Smooth muscle cell (in vitro differentiated cells): ENCODE data around the gene TIGIT. TPM values are rescaled to one million over a fixed set of nuclear protein-coding genes. Genes with fewer than 3 reads are reported as not detected.

Source experiments
- DNase-seq: peaks from one replicate; lab custom pipeline; 2025; ENCODE audit not compliant: unreplicated experiment; lab: John Stamatoyannopoulos, UW
- H2AFZ ChIP-seq: fragments of 200-600 bp; sonication (generic); 2 replicates; pipeline ENCODE4 v1.6.0; 2016; ENCODE audit warnings: antibody characterized with exemption, low read depth, mild to moderate bottlenecking
- H3F3A ChIP-seq: fragments of 200-600 bp; sonication (generic); 2 replicates; pipeline ENCODE4 v1.6.0; 2017; ENCODE audit warnings: antibody characterized with exemption, low read depth
- H3K27ac ChIP-seq: fragments of 200-600 bp; sonication (generic); 2 replicates; pipeline ENCODE4 v1.5.1; 2016; ENCODE audit warnings: low read depth, mild to moderate bottlenecking
- H3K27me3 ChIP-seq: fragments of 200-600 bp; sonication (generic); 2 replicates; pipeline ENCODE4 v1.6.1; 2016; ENCODE audit warnings: low read depth, mild to moderate bottlenecking
- H3K36me3 ChIP-seq: fragments of 200-600 bp; sonication (generic); 2 replicates; pipeline ENCODE4 v1.5.1; 2016; ENCODE audit warnings: low read depth
- H3K4me1 ChIP-seq: fragments of 200-600 bp; sonication (generic); 2 replicates; pipeline ENCODE4 v1.5.1; 2016; ENCODE audit warnings: low read depth
- H3K4me2 ChIP-seq: fragments of 200-600 bp; sonication (generic); 2 replicates; pipeline ENCODE4 v1.6.0; 2016; ENCODE audit warnings: mild to moderate bottlenecking
- H3K4me3 ChIP-seq: fragments of 200-600 bp; sonication (generic); 2 replicates; pipeline ENCODE4 v1.5.1; 2016; ENCODE audit warnings: mild to moderate bottlenecking
- H3K79me2 ChIP-seq: fragments of 200-600 bp; sonication (generic); 2 replicates; pipeline ENCODE4 v1.6.0; 2016; ENCODE audit warnings: low read depth, mild to moderate bottlenecking
- H3K9ac ChIP-seq: fragments of 200-600 bp; sonication (generic); 2 replicates; pipeline ENCODE4 v1.6.0; 2016; ENCODE audit warnings: low read depth
- H3K9me3 ChIP-seq: fragments of 200-600 bp; sonication (generic); replicated peaks from 2 replicates; pipeline ENCODE4 v1.5.1; 2016; ENCODE audit warnings: low read depth
- H4K20me1 ChIP-seq: fragments of 200-600 bp; sonication (generic); 2 replicates; pipeline ENCODE4 v1.6.0; 2016; ENCODE audit warnings: low read depth
- WGBS: methylation state at CpG from one replicate; pipeline ENCODE4 v1.1.7; 2016; ENCODE audit warnings: low lambda C conversion rate; 5-methylcytosine and 5-hydroxymethylcytosine counted together
- polyA plus RNA-seq: library from polyadenylated mRNA; unstranded; fragments of >200 nt; fragmentation: Nextera tagmentation; extraction: Ambion mirVana; gene quantifications from 2 replicates; pipeline ENCODE4 v1.2.1, GENCODE V29; 2016
- total RNA-seq: library from RNA; depleted of rRNA; stranded (reverse); fragments of >200 nt; gene quantifications from 2 replicates; pipeline ENCODE4 v1.2.3, GENCODE V29; 2014
- TF ChIP-seq, protein P1 (sequence below): fragments of 200-600 bp; sonication (generic); IDR thresholded peaks from 2 replicates; pipeline ENCODE4 v1.5.1; 2017; ENCODE audit warnings: borderline replicate concordance, mild to moderate bottlenecking, antibody characterized with exemption; ENCODE audit not compliant: insufficient read depth, poor library complexity, severe bottlenecking

Gene TIGIT
- total and polyA plus RNA-seq, 2 experiments from 2014 or later, result not detected

GRCh38 chr3:114331007-114331406 is 37.2 kb downstream of the TIGIT start:
- no peak for DNase-seq
- H3K9ac ChIP-seq, result no peak overlapping the region
- H3K79me2 ChIP-seq, result no peaks in the 10 kb centered on the region
- 92% methylated on average over 2 of the region's 2 CpGs for WGBS
- no peaks in the 10 kb centered on the region for H3K36me3 ChIP-seq
- H3K27me3 ChIP-seq, result no peaks in the 10 kb centered on the region
- no peaks in the 10 kb centered on the region for H4K20me1 ChIP-seq
- TF ChIP-seq, protein P1, sequence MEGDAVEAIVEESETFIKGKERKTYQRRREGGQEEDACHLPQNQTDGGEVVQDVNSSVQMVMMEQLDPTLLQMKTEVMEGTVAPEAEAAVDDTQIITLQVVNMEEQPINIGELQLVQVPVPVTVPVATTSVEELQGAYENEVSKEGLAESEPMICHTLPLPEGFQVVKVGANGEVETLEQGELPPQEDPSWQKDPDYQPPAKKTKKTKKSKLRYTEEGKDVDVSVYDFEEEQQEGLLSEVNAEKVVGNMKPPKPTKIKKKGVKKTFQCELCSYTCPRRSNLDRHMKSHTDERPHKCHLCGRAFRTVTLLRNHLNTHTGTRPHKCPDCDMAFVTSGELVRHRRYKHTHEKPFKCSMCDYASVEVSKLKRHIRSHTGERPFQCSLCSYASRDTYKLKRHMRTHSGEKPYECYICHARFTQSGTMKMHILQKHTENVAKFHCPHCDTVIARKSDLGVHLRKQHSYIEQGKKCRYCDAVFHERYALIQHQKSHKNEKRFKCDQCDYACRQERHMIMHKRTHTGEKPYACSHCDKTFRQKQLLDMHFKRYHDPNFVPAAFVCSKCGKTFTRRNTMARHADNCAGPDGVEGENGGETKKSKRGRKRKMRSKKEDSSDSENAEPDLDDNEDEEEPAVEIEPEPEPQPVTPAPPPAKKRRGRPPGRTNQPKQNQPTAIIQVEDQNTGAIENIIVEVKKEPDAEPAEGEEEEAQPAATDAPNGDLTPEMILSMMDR, result no peak
- H3K4me2 ChIP-seq, result no peak overlapping the region
- H2AFZ ChIP-seq, result no peak overlapping the region
- no peak overlapping the region for H3K4me3 ChIP-seq
- H3K27ac ChIP-seq, result no peak overlapping the region
- no peaks in the 10 kb centered on the region for H3F3A ChIP-seq
- no peaks in the 10 kb centered on the region for H3K9me3 ChIP-seq
- peaks cover 17% of the 10 kb centered on the region for H3K4me1 ChIP-seq

DNA sequence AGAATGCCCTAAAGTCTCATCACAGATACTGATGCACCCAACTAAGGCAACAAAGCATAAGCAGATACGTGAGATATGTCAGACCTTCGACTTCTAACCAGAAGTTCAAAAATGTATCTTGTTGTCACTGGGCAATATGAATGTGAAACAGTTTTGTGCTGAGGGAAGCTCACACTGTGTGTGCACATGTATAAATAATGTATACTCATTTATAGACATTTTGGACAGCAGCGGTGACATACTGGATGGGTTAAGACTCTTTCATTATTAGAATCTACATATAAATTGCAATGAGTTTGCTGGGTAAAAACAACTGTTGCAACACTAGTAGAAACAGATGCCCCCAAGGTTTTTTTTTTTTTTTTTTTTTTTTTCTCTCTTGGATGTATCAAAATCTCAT is 37.9 kb downstream of the TIGIT start:
- Histone ChIP-seq H3F3A (no peaks in the 10 kb centered on the region), H3K9ac (no peak overlapping the region), H3K27me3 (no peaks in the 10 kb centered on the region), H3K79me2 (no peaks in the 10 kb centered on the region), H3K36me3 (no peaks in the 10 kb centered on the region), H3K4me2 (no peak overlapping the region), H4K20me1 (no peaks in the 10 kb centered on the region), H3K9me3 (no peaks in the 10 kb centered on the region), H2AFZ (no peak overlapping the region), H3K27ac (no peak overlapping the region), H3K4me3 (no peak overlapping the region), H3K4me1 (peaks cover 17% of the 10 kb centered on the region)
- WGBS, result 93% methylated on average over 3 of the region's 3 CpGs
- DNase-seq, result no peak
- TF ChIP-seq, protein P1, result no peak

DNA sequence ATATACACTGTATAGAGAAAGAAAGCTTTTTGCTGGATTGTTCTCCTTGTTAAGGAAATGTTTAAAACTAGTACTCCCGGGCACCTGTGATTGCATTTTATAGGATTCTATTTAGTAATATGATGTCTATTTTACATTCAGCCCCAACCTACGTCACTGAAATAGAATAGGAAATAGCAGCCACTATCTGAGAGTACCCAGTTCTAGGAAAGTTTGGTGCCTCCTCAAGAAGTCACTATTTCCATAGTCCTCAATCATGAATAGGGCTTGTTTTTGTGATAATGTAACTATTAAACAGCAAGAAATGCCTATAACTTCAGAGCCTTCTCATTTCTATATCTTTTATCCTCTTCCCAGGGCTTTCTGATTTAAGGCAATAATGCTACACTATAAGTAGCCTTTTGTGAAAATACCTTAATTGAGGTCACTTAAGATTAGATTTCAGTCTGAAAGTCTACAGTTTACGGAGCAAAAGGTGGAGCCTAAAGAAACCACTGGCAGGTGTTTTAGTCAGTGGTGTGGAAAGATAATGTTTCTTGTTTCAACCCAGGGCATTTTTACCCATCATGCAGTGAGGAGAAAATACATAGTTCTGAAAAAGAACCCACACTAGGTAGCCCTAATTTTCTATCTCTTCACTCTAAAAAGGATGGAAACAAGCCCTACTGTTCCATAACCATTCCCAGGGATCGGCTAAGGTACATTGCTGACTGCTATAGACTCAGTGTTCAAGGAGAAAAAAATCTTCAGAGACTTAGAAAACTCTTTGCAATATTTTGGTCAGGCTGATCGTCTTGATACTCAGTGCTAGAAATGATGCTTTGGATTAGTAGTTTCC is 38.7 kb downstream of the TIGIT start:
- H4K20me1 ChIP-seq, result no peaks in the 10 kb centered on the region
- H3K79me2 ChIP-seq, result no peaks in the 10 kb centered on the region
- no peak overlapping the region for H3K9ac ChIP-seq
- no peaks in the 10 kb centered on the region for H3F3A ChIP-seq
- WGBS, result 87% methylated on average over 5 of the region's 5 CpGs
- no peak overlapping the region for H3K27ac ChIP-seq
- H3K27me3 ChIP-seq, result no peaks in the 10 kb centered on the region
- no peak overlapping the region for H3K4me2 ChIP-seq
- no peaks in the 10 kb centered on the region for H3K9me3 ChIP-seq
- H3K4me3 ChIP-seq, result no peak overlapping the region
- no peaks in the 10 kb centered on the region for H3K36me3 ChIP-seq
- peaks cover 12% of the 10 kb centered on the region for H3K4me1 ChIP-seq
- no peak for DNase-seq
- TF ChIP-seq, protein P1, result no peak
- H2AFZ ChIP-seq, result no peak overlapping the region
